ENCODE results near the gene MAT2B.

DNA sequence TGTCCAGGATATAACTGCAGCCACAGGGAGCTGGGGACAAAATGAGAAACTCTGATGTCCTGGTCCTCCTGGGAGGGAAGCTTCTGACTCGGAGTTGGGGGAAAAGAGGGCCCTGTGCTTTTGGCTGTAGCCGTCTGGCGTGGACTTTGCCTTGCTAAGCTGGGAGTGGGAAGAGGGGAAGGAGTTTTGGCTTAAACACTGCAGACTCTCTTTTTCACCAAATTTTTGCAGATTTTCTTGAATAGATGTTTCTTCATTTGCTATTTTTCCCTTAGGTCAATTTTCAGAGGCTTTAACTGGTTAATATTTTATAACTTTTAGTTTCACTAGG lies 15.7 kb upstream of the MAT2B start:
- TF ChIP-seq, protein P1, sequence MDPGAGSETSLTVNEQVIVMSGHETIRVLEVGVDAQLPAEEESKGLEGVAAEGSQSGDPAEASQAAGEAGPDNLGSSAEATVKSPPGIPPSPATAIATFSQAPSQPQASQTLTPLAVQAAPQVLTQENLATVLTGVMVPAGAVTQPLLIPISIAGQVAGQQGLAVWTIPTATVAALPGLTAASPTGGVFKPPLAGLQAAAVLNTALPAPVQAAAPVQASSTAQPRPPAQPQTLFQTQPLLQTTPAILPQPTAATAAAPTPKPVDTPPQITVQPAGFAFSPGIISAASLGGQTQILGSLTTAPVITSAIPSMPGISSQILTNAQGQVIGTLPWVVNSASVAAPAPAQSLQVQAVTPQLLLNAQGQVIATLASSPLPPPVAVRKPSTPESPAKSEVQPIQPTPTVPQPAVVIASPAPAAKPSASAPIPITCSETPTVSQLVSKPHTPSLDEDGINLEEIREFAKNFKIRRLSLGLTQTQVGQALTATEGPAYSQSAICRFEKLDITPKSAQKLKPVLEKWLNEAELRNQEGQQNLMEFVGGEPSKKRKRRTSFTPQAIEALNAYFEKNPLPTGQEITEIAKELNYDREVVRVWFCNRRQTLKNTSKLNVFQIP (CRISPR knock-in tag; IDR thresholded peaks at IDR 0.05; ENCODE audit: borderline replicate concordance, low read depth): no peak
- TF ChIP-seq TCF4 (CRISPR knock-in tag; IDR thresholded peaks at IDR 0.05; ENCODE audit: borderline replicate concordance) (no peak), ZFP3 (CRISPR knock-in tag; IDR thresholded peaks at IDR 0.05) (no peak), TOX (CRISPR knock-in tag; IDR thresholded peaks at IDR 0.05; ENCODE audit: borderline replicate concordance) (no peak), RARB (CRISPR knock-in tag; IDR thresholded peaks at IDR 0.05) (no peak)
- TF ChIP-seq, protein P2, sequence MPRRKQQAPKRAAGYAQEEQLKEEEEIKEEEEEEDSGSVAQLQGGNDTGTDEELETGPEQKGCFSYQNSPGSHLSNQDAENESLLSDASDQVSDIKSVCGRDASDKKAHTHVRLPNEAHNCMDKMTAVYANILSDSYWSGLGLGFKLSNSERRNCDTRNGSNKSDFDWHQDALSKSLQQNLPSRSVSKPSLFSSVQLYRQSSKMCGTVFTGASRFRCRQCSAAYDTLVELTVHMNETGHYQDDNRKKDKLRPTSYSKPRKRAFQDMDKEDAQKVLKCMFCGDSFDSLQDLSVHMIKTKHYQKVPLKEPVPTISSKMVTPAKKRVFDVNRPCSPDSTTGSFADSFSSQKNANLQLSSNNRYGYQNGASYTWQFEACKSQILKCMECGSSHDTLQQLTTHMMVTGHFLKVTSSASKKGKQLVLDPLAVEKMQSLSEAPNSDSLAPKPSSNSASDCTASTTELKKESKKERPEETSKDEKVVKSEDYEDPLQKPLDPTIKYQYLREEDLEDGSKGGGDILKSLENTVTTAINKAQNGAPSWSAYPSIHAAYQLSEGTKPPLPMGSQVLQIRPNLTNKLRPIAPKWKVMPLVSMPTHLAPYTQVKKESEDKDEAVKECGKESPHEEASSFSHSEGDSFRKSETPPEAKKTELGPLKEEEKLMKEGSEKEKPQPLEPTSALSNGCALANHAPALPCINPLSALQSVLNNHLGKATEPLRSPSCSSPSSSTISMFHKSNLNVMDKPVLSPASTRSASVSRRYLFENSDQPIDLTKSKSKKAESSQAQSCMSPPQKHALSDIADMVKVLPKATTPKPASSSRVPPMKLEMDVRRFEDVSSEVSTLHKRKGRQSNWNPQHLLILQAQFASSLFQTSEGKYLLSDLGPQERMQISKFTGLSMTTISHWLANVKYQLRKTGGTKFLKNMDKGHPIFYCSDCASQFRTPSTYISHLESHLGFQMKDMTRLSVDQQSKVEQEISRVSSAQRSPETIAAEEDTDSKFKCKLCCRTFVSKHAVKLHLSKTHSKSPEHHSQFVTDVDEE (CRISPR knock-in tag; IDR thresholded peaks at IDR 0.05): no peak
- TF ChIP-seq, protein P3, sequence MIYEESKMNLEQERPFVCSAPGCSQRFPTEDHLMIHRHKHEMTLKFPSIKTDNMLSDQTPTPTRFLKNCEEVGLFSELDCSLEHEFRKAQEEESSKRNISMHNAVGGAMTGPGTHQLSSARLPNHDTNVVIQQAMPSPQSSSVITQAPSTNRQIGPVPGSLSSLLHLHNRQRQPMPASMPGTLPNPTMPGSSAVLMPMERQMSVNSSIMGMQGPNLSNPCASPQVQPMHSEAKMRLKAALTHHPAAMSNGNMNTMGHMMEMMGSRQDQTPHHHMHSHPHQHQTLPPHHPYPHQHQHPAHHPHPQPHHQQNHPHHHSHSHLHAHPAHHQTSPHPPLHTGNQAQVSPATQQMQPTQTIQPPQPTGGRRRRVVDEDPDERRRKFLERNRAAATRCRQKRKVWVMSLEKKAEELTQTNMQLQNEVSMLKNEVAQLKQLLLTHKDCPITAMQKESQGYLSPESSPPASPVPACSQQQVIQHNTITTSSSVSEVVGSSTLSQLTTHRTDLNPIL (CRISPR knock-in tag; IDR thresholded peaks at IDR 0.05; ENCODE audit: low read depth): no peak

All from SK-N-SH treated with all-trans-retinoic acid at 6 μM for 48 hours (cell line).